Endodermal cell (in vitro differentiated cells): Measurements from ENCODE around the gene CORO1C. TPM values are rescaled to one million over a fixed set of nuclear protein-coding genes. Genes with fewer than 3 reads are reported as not detected.
A peak's percentile ranks its signal among the peaks of the same experiment; 100 is the strongest.

Source experiments
- DNase-seq: peaks from one replicate; pipeline ENCODE4 v3.0.0-alpha.2; 2017
- H3K27ac ChIP-seq: 2 replicates; pipeline ENCODE4 v1.5.1; 2013; ENCODE audit warnings: mild to moderate bottlenecking, low read depth, low read length, moderate library complexity
- H3K27me3 ChIP-seq: 2 replicates; pipeline ENCODE4 v1.6.1; 2013; ENCODE audit warnings: mild to moderate bottlenecking, low read length, moderate library complexity; ENCODE audit not compliant: insufficient read depth, control insufficient read depth, poor library complexity, severe bottlenecking
- H3K36me3 ChIP-seq: 2 replicates; pipeline ENCODE4 v1.7.0; 2013; ENCODE audit warnings: mild to moderate bottlenecking, low read length, moderate library complexity; ENCODE audit not compliant: control insufficient read depth, insufficient read depth
- H3K4me1 ChIP-seq: one replicate; pipeline ENCODE4 v1.7.0; 2013; ENCODE audit warnings: low read length; ENCODE audit not compliant: control insufficient read depth, insufficient read depth
- H3K4me3 ChIP-seq: 2 replicates; pipeline ENCODE4 v1.5.1; 2013; ENCODE audit warnings: mild to moderate bottlenecking, low read length, moderate library complexity
- H3K9ac ChIP-seq: 2 replicates; pipeline ENCODE4 v1.6.1; 2013; ENCODE audit warnings: mild to moderate bottlenecking, low read length, moderate library complexity; ENCODE audit not compliant: poor library complexity, severe bottlenecking; ENCODE audit errors: extremely low read depth
- H3K9me3 ChIP-seq: 2 replicates; pipeline ENCODE4 v1.6.1; 2013; ENCODE audit warnings: mild to moderate bottlenecking, low read length, moderate library complexity; ENCODE audit not compliant: control insufficient read depth
- H3K27ac Mint-ChIP-seq: 2 replicates; pipeline ENCODE4 v1.8.0; 2020; ENCODE audit warnings: mixed read lengths
- H3K27me3 Mint-ChIP-seq: 2 replicates; pipeline ENCODE4 v1.8.0; 2021; ENCODE audit warnings: mild to moderate bottlenecking, mixed read lengths; ENCODE audit not compliant: insufficient read depth
- H3K36me3 Mint-ChIP-seq: 2 replicates; pipeline ENCODE4 v1.8.0; 2020; ENCODE audit warnings: low read depth, mixed read lengths
- H3K4me1 Mint-ChIP-seq: 2 replicates; pipeline ENCODE4 v1.8.0; 2020; ENCODE audit warnings: mixed read lengths
- H3K4me3 Mint-ChIP-seq: 2 replicates; pipeline ENCODE4 v1.8.0; 2020; ENCODE audit warnings: mild to moderate bottlenecking, moderate library complexity, mixed read lengths
- H3K9me3 Mint-ChIP-seq: 2 replicates; pipeline ENCODE4 v1.8.0; 2020; ENCODE audit warnings: mild to moderate bottlenecking, mixed read lengths
- WGBS, 2 experiments: methylation state at CpG; one replicate each; pipeline versions ENCODE4 v1.1.5 to v1.1.7; 2013; ENCODE audit warnings: missing lambda C conversion rate in 2 of 2, mixed read lengths in 1 of 2; ENCODE audit not compliant: insufficient coverage in 1 of 2, insufficient read length in 1 of 2; 5-methylcytosine and 5-hydroxymethylcytosine counted together
- total RNA-seq, 2 donors: library from RNA; stranded (reverse); fragmentation: NEBNext Ultra II Directional in 1 of 2; extraction: Animal tissue kit (Norgen Biotek cat#: 25700) in 1 of 2; gene quantifications; 2 replicates in 1 of 2; 3 replicates in 1 of 2; pipeline ENCODE4 v1.2.1, GENCODE V29; 2021
- TF ChIP-seq, protein P1 (sequence below): fragments of 200-600 bp; sonication (generic); conservative IDR thresholded peaks from 2 replicates; pipeline ENCODE4 v1.5.0; 2021; ENCODE audit warnings: antibody characterized with exemption, mild to moderate bottlenecking

CORO1C gene
- total RNA-seq, 2 donors from 2014 or later: 122 to 125 TPM

DNA sequence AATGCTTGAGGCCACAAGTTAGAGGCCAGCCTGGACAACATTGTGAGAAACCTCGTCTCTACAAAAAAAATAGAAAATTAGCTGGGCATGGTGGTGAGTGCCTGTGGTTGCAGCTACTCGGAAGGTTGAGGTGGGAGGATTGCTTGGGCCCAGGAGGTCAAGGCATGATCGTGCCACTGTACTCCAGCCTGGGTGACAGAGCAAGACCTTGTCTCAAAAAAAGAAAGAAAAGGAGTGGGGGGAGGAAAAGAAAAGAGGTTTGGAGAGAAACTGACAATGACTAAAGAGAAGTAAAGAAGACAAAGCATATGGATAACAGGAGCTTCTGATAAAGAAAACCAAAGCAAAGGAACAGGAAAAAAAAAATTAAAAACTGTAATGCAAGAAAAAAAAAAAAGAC lies 60.2 kb downstream of the CORO1C start:
- peaks cover 27% of the 10 kb centered on the region for H3K36me3 ChIP-seq
- no peak overlapping the region for H3K4me3 Mint-ChIP-seq
- no peaks in the 10 kb centered on the region for H3K27me3 ChIP-seq
- H3K9me3 ChIP-seq: no peaks in the 10 kb centered on the region
- H3K4me1 Mint-ChIP-seq: peaks cover 14% of the 10 kb centered on the region
- no peak overlapping the region for H3K4me3 ChIP-seq
- DNase-seq: no peak
- WGBS, 2 experiments: 71 to 90% methylated on average over 2 to 3 of the region's 3 CpGs
- H3K4me1 ChIP-seq: peaks cover 5% of the 10 kb centered on the region
- H3K36me3 Mint-ChIP-seq: peaks cover 14% of the 10 kb centered on the region
- TF ChIP-seq, protein P1, sequence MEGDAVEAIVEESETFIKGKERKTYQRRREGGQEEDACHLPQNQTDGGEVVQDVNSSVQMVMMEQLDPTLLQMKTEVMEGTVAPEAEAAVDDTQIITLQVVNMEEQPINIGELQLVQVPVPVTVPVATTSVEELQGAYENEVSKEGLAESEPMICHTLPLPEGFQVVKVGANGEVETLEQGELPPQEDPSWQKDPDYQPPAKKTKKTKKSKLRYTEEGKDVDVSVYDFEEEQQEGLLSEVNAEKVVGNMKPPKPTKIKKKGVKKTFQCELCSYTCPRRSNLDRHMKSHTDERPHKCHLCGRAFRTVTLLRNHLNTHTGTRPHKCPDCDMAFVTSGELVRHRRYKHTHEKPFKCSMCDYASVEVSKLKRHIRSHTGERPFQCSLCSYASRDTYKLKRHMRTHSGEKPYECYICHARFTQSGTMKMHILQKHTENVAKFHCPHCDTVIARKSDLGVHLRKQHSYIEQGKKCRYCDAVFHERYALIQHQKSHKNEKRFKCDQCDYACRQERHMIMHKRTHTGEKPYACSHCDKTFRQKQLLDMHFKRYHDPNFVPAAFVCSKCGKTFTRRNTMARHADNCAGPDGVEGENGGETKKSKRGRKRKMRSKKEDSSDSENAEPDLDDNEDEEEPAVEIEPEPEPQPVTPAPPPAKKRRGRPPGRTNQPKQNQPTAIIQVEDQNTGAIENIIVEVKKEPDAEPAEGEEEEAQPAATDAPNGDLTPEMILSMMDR: no peak
- peak overlapping the region; percentile 24 for H3K27ac Mint-ChIP-seq
- no peaks in the 10 kb centered on the region for H3K27me3 Mint-ChIP-seq
- no peak overlapping the region for H3K9ac ChIP-seq
- H3K27ac ChIP-seq: no peak overlapping the region
- H3K9me3 Mint-ChIP-seq: no peaks in the 10 kb centered on the region

GRCh38 chr12:108670066-108670631 lies 61.2 kb downstream of the CORO1C start:
- no peak overlapping the region for H3K27ac ChIP-seq
- 76 to 87% methylated on average over 5 to 7 of the region's 7 CpGs for WGBS, 2 experiments
- no peak overlapping the region for H3K4me3 ChIP-seq
- H3K4me1 Mint-ChIP-seq: peaks cover 9% of the 10 kb centered on the region
- no peaks in the 10 kb centered on the region for H3K27me3 ChIP-seq
- H3K36me3 ChIP-seq: peaks cover 17% of the 10 kb centered on the region
- H3K9ac ChIP-seq: no peak overlapping the region
- peak overlapping the region; percentile 75 for H3K27ac Mint-ChIP-seq
- TF ChIP-seq, protein P1: no peak
- no peaks in the 10 kb centered on the region for H3K9me3 ChIP-seq
- H3K4me1 ChIP-seq: no peaks in the 10 kb centered on the region
- H3K36me3 Mint-ChIP-seq: peaks cover 9% of the 10 kb centered on the region
- H3K9me3 Mint-ChIP-seq: no peaks in the 10 kb centered on the region
- no peaks in the 10 kb centered on the region for H3K27me3 Mint-ChIP-seq
- no peak overlapping the region for H3K4me3 Mint-ChIP-seq
- no peak for DNase-seq

DNA sequence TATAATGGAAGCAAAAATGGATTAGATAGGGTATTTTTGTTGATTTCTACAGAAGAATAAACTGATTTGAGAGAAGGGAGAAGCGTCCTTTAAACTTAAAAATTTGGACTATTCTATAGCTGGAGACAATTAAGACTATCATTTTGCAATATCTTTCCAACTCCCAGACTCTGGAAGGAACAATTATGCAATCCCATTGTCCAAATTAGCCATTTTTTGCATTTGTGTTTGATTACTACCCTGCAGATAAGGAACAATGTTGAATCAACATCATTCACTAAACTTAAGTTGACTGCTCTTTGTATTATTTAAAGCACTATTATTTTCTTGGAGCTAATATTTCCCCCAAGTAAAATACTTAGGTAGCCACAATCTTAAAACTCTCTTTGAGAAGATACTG lies 62.8 kb downstream of the CORO1C start:
- H3K27ac Mint-ChIP-seq: no peak overlapping the region
- peaks cover 9% of the 10 kb centered on the region for H3K4me1 Mint-ChIP-seq
- no peaks in the 10 kb centered on the region for H3K9me3 Mint-ChIP-seq
- H3K27me3 Mint-ChIP-seq: no peaks in the 10 kb centered on the region
- peaks cover 3% of the 10 kb centered on the region for H3K36me3 Mint-ChIP-seq
- H3K4me1 ChIP-seq: no peaks in the 10 kb centered on the region
- no peaks in the 10 kb centered on the region for H3K27me3 ChIP-seq
- H3K9me3 ChIP-seq: no peaks in the 10 kb centered on the region
- H3K4me3 Mint-ChIP-seq: no peak overlapping the region
- DNase-seq: no peak
- peaks cover 24% of the 10 kb centered on the region for H3K36me3 ChIP-seq
- TF ChIP-seq, protein P1: no peak
- H3K4me3 ChIP-seq: no peak overlapping the region
- no peak overlapping the region for H3K9ac ChIP-seq
- H3K27ac ChIP-seq: no peak overlapping the region
- 100% methylated on average over 1 of the region's 1 CpG for WGBS, 2 experiments
